Measurements from ENCODE around the gene SLC16A8.
A peak's percentile ranks its signal among the peaks of the same experiment; 100 is the strongest.

The SLC16A8 gene

DNA sequence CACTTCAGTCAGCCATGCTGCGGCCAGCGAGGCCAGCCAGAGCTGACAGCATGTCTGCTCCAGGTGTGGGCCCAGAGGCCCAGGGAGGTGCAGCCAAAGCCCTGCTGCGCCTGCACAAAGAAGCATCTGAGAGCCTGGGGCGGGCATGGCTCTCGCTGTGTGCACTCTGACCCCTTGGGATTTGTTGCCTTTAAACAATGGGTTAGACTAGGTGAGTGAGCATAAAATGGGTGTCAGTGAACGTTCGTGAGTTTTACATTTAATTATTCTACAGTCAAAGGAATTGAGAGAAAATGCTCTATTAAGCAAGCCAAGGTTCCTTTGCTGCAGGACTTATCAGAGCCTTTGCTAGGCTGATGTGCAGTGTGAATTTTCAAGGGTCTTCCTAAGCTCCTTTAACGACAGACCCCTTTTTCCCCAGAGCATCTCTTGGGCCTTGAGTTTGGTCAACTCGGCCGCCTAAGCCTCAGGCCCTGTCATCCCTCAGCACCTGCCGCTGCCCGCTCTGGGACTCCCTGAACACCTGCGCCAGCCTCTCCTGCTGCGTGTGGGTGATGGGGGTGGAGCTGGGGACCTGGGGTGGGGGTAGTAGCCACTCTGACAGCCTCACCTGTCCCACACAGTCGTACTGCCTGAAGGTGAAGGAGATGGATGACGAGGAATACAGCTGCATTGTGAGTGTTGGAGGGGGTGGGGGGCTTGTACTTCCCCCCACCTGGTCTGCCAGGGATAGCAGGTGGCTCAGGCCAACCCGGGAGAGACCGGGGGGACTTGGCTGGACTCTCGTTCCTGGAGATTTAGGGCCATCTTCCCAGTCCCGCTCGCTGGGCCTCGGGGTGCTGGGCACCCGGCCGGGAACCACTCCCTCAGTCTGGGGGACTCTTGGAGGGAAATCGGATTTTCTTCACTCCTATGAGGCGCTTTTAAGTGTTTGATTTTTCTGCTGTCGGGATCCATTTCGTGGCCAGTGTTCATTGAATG, 10.5 kb downstream of the SLC16A8 start:
- no peak for DNase-seq (ENCODE audit: extremely low read depth, low read depth)
- TF ChIP-seq CTCF (IDR thresholded peaks at IDR 0.05; ENCODE audit: low read depth, low read length) = no peak

- TF ChIP-seq CTCF (IDR thresholded peaks at IDR 0.05; ENCODE audit: low read depth, low read length) = no peak
- DNase-seq (ENCODE audit: extremely low read depth, low read depth) = no peak
Measured at GRCh38 chr22:38072322-38073149, 11.4 kb downstream of the SLC16A8 start.

- no peak for DNase-seq (ENCODE audit: extremely low read depth, low read depth)
- no peak for TF ChIP-seq CTCF (IDR thresholded peaks at IDR 0.05; ENCODE audit: low read depth, low read length)
Measured at GRCh38 chr22:38071421-38072321, 12.3 kb downstream of the SLC16A8 start.

- no peak for TF ChIP-seq CTCF (IDR thresholded peaks at IDR 0.05; ENCODE audit: low read depth, low read length)
- no peak for DNase-seq (ENCODE audit: extremely low read depth, low read depth)
Measured at GRCh38 chr22:38070250-38070921, 13.6 kb downstream of the SLC16A8 start.

DNA sequence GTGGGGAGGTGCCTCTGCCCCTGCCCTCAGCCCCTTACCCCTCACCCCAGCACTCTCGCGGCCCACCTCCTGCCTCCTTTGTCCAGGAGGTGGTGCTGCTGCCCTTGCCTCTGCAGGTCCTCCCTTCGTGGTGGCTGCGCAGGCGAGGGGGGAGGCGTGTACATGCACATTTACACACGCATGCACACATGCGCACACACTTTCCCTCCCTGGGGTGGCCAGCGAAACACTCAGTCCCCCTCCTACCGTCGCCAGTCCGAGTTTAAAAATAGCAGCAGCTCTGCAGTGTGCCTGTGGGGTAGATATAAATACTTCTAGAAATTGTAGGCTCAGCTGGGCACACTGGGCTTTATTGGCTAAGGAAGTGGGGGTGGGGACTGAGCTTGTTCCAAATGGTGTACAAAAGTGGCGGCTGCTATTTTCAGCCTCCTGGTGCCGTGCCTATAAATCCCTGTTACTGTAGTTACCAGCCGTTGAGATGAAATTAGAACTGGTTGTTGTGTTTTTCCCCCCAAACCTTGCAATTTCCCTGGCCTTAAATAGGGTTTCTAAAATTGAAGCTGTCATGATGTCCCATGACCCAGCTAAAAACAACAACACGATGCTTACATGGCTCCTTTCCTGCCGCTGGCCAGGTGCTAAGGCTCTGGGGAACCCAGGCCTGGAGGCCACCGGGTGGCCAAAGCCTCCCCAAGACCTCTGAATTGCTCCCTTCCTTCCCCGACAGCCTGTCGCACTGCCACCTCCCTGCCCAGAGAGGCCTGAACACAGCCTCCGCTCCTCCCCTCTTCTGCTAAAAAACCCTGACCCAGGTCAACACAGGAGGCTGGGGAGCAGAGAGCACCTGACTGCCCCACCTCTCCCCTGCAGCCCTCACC, 14.4 kb downstream of the SLC16A8 start:
- peak; percentile 59 for TF ChIP-seq CTCF (IDR thresholded peaks at IDR 0.05; ENCODE audit: low read depth, low read length)
- peak; percentile 61 for DNase-seq (ENCODE audit: extremely low read depth, low read depth)

All from AG09319 (cell line).